HG02610 (cell line): ENCODE measurements around the gene ZDHHC14.

ENCODE experiments used
- ATAC-seq: cut with Tn5 transposase; IDR thresholded peaks from one replicate; pipeline ENCODE4 v1.9.1; 2021; ENCODE audit warnings: mild to moderate bottlenecking, moderate library complexity; ENCODE audit not compliant: unreplicated experiment

ZDHHC14 gene

GRCh38 chr6:157635388-157636244, 254.6 kb downstream of the ZDHHC14 start:
- no peak for ATAC-seq

- no peak for ATAC-seq
Measured at GRCh38 chr6:157637516-157637915, 256.5 kb downstream of the ZDHHC14 start.

GRCh38 chr6:157637941-157638662, 257.1 kb downstream of the ZDHHC14 start:
- no peak for ATAC-seq

- ATAC-seq, result no peak
Measured at GRCh38 chr6:157638779-157639178, 257.8 kb downstream of the ZDHHC14 start.

GRCh38 chr6:157640746-157641451, 259.9 kb downstream of the ZDHHC14 start:
- ATAC-seq, result no peak

- no peak for ATAC-seq
Measured at GRCh38 chr6:157641837-157642236, 260.8 kb downstream of the ZDHHC14 start.

- ATAC-seq, result no peak
Measured at GRCh38 chr6:157642736-157643135, 261.7 kb downstream of the ZDHHC14 start.

- ATAC-seq, result no peak
Measured at GRCh38 chr6:157644043-157644810, 263.2 kb downstream of the ZDHHC14 start.

- ATAC-seq, result no peak
Measured at GRCh38 chr6:157645201-157645795, 264.3 kb downstream of the ZDHHC14 start.

GRCh38 chr6:157646012-157646411, 265.0 kb downstream of the ZDHHC14 start:
- no peak for ATAC-seq

GRCh38 chr6:157647261-157647915, 266.4 kb downstream of the ZDHHC14 start:
- peak; percentile 60 for ATAC-seq

GRCh38 chr6:157648561-157648960, 267.6 kb downstream of the ZDHHC14 start:
- ATAC-seq, result no peak

GRCh38 chr6:157649311-157650260, 268.6 kb downstream of the ZDHHC14 start:
- no peak for ATAC-seq

- ATAC-seq, result no peak
Measured at GRCh38 chr6:157650261-157650640, 269.3 kb downstream of the ZDHHC14 start.

- no peak for ATAC-seq
Measured at GRCh38 chr6:157650801-157651200, 269.8 kb downstream of the ZDHHC14 start.

- no peak for ATAC-seq
Measured at GRCh38 chr6:157651731-157652490, 270.9 kb downstream of the ZDHHC14 start.

- no peak for ATAC-seq
Measured at GRCh38 chr6:157652601-157653363, 271.8 kb downstream of the ZDHHC14 start.
